GM21515 (cell line): ENCODE results near the gene RPN2.
"Not testable (repeated sequence)": the region's sequence is repeated elsewhere in the genome, so short reads cannot be mapped to it uniquely, and the experiment has no call there.

Experiments used
- ATAC-seq: cut with Tn5 transposase; IDR thresholded peaks from one replicate; pipeline ENCODE4 v1.9.1; 2021; ENCODE audit not compliant: unreplicated experiment

RPN2 gene

GRCh38 chr20:37178839-37179682 is at the start of gene RPN2, which contains the start of gene MROH8:
Gene RPN2, plus strand, starts transcription at chr20:37179330. Its CDS starts 27 bp downstream, at chr20:37179357.
Gene MROH8, minus strand, starts transcription at chr20:37179548.
- ATAC-seq: peak; percentile 94

DNA sequence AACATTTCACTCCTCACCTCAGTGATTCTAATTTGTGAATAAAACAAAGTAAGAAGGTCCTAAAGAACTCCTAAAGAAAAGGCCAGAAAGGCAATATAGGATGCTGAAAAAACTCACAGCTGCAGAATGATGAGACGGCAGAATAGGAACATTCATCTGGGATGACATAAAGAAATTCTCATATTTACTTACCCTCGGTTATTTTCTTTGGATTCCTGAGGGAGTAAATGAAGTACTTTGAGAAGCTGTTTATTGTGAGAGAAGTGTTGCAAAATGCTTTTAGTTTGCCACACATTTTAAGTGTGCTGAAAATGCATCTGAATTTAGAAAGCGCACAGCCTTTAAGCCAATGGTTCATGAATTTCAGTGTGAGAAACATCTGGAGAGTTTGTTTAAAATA is 47.6 kb upstream of the RPN2 start:
- no peak for ATAC-seq

- ATAC-seq: no peak
These were observed 45.2 kb upstream of the RPN2 start for GRCh38 chr20:37133952-37134351.

GRCh38 chr20:37137547-37137946 is 41.6 kb upstream of the RPN2 start:
- ATAC-seq: no peak

DNA sequence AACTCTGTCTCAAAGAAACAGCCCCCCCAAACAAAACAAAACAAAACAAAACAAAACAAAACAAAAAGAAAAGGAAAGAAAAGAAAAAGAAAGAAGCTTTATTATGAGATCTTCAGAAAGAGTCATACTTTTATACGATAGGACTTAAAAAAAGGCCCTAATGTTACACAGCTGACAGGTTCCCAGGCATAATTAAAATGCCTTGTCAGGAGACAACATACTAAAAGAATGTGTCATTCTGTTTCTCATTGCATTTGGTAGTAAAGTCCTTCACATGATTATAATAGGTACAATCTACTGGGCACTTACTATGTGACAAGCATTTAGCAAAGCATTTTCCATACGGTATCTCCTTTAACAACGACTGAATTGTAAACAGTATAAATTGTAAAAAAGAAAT is 36.4 kb upstream of the RPN2 start:
- ATAC-seq: no peak

DNA sequence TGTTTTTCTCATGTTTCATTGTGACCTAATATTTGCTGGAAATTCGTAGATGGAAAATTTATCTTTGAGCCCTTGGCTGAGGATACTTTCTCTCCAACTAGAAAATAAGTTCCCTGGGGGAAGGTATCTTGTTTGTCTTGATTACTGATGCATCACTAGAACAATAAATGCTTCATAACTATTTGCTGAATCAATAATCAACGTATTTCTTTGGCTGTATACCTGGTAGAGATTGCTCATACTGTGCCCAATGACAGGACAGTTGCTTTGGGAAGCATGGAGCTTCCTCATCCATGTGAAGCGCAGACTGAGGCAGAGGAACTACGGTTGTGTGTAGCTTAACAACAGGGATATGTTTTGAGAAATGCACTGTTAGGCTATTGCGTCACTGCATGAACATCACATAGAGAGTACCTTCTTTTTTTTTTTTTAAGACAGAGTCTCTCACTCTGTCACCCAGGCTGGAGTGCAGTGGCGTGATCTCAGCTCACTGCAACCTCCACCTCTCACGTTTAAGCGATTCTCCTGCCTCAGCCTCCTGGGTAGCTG is 34.2 kb upstream of the RPN2 start:
- ATAC-seq: no peak

DNA sequence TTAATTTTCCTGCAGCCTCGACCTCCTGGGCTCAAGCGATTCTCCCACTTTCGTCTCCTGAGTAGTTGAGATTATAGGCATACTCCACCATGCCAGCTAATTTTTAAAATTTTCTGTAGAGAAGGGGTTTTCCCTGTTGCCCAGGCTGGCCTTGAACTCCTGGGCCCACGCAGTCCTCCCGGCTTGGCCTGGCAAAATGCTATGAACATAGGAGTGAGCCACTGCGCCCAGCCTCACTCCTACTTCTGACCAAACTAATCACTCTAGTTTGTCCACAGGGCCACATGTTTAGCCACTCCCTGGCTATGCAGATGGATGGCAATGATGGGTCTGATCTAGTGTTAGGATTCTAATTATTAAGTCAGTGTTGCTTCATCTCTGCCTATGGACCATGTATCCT is 31.9 kb upstream of the RPN2 start:
- no peak for ATAC-seq

DNA sequence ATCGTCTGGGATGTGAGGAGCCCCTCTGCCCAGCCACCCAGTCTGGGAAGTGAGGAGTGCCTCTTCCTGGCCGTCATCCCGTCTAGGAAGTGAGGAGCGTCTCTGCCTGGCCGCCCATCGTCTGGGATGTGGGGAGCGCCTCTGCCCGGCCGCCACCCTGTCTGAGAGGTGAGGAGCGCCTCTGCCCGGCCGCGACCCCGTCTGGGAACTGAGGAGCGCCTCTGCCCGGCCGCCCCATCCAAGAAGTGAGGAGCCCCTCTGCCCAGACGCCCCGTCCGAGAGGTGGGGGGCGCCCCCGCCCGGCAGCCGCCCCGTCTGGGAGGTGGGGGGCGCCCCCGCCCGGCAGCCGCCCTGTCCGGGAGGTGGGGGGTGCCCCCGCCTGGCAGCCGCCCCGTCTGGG is 28.3 kb upstream of the RPN2 start:
- not testable (repeated sequence) for ATAC-seq

DNA sequence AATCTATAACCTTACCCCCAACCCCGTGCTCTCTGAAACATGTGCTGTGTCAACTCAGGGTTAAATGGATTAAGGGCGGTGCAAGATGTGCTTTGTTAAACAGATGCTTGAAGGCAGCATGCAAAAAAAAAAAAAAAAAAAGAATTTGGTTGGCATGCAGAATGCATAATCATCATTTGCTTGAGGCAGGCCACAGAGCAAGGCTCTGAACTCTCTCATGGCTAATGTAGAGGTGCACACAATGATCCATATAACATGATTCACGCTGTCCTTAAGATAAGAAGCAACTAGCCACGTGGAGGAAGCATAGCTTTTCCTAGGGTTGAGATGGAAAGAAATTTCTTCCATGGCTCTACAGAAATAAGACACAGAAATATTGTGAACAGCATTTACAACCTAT is 27.6 kb upstream of the RPN2 start:
- no peak for ATAC-seq

DNA sequence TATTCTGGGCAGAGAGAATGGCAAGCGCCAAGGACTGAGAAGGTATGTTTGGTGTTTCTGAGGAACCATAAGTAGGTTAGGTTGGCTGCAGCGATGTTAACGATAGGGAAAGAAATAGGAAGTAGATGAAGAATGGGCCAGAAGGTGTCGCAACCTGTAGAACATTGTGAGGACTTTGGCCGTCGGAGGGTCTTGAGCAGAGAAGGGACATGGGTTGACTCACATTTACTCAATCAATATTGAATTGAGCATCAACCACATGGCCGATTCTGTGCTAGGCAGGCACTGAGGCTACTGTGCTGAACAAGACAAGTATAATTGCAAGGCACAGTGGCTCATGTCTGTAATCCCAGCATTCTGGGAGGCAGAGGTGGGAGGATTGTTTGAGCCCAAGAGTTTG is 26.8 kb upstream of the RPN2 start:
- no peak for ATAC-seq

- ATAC-seq: no peak
These were observed 24.3 kb upstream of the RPN2 start for GRCh38 chr20:37154684-37155298.

DNA sequence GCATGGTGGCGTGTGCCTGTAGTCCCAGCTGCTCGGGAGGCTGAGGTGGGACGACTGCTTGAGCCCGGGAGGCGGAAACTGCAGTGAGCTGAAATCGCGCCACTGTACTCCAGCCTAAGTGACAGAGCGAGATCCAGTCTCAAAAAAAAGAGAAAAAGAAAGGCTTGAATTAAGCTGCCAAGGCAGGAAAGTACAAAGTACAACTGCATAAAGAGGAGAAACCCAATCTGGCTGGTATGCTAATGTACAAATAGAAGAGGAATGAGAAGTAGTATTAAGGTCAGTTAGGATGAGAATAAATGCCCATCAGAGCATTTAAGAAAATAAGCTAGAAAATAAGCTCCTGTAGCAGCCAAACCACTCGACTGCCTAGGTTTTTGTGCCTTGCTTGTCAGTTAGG is 23.1 kb upstream of the RPN2 start:
- ATAC-seq: no peak

DNA sequence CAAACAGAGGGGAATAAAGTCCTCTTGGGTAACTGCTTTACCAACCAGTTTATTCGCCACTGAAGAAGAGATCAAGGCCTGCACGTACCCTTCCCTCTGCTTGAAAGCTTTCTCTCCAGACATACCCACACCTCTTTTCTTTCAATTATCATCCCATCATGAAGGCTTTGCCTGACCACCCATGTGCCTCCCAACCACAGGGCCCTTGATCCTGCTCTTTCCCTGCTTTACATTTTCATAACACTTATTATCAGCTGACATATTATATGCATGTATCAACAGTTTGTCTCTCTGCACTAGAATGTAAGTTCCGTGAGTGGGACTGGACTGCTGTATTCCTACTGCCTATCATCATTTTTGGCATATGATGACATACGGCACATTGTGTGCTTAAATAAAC is 20.9 kb upstream of the RPN2 start:
- ATAC-seq: no peak

- ATAC-seq: no peak
These were observed 18.4 kb upstream of the RPN2 start for GRCh38 chr20:37160683-37161082.

GRCh38 chr20:37161830-37162549 is 17.1 kb upstream of the RPN2 start:
- no peak for ATAC-seq

DNA sequence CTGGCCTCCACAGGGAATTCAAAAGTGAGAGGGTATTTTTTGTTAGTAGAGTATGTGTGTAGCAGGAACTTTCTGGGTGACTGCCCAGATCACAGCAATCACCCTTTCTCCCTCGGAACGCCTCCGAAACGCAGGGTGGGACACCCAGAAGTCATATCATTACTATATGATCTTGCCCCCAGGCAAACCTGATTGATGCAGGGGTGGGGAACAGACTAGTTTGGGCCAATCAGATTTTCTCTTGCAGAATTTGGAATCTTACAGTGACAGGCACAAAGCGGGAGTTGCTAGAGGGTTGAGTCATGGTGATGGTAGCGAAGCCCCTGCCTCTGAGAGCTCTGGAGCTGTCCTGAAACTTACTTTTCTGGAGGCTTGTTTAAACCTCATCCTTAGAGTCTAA is 16.5 kb upstream of the RPN2 start:
- no peak for ATAC-seq

- no peak for ATAC-seq
These were observed 15.1 kb upstream of the RPN2 start for GRCh38 chr20:37163832-37164554.

DNA sequence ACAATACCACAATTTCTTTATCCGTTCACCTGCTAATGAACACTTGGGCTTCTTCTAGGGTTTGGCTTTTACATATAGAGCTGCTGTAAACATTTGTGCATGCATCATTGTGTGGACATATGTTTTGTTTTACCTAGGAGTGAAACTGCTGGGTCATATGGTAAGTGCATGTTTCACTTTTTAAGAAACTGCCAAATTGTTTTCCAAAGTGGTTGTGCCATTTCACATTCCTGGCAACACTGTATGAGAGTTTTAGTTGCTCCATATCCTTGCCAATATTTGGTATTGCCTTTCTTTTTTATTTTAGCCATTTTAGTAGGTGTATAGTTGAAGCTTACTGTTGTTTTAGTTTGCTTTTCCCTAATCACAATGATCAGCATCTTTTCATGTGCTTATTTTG is 14.1 kb upstream of the RPN2 start:
- no peak for ATAC-seq

GRCh38 chr20:37166867-37167266 is 12.3 kb upstream of the RPN2 start:
- no peak for ATAC-seq

DNA sequence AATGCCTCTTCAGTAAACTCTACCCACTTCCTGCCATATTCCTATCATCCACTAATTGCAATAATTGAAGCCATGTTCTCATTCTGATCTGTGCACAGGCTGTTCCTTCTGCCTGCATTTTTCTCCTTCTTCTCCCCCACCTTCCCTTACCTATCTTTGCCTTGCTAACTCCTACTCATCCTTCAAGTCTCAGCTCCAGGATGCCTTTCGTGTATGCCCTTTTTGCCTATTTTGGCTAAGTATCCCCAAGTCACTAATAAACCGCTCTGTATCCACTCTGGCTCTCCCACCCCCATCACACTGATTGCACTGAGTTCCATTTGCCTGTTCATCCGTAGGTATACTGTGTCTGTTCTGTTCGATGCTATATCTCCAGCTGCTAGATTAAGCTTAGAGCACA is 6.3 kb upstream of the RPN2 start:
- no peak for ATAC-seq
